NCI-H345 (cell line): Measurements from ENCODE around the gene CFAP65.

Source experiments
- DNase-seq: peaks from one replicate; lab custom pipeline; 2025; lab: John Stamatoyannopoulos, UW

The CFAP65 gene

GRCh38 chr2:218992703-218993344 is 48.5 kb downstream of the CFAP65 start:
- DNase-seq: no peak

GRCh38 chr2:218992196-218992595 is 49.1 kb downstream of the CFAP65 start:
- DNase-seq: no peak

DNA sequence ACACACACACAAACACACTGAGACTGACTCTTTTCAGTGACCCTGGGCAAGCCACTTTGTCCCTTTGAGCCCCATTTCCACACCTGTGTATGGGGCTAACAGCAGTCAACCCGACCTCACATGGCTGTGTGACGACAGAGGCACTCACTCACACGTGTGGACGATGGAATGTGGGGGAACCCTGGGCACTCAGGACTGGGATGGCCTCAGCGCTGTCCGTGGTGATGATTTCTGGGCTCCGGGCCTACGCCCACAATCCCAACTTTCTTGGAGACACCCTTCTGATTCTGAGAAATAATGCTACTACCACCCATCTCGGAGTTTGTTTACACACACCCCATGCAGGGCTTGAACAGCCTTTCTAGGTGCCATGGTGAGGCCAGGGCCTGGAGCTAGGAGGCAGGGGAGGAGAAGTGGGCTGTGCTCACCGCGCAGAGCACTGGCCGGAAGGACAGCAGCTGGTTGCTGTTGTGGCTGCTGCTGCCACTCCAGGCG is 49.6 kb downstream of the CFAP65 start:
- no peak for DNase-seq

DNA sequence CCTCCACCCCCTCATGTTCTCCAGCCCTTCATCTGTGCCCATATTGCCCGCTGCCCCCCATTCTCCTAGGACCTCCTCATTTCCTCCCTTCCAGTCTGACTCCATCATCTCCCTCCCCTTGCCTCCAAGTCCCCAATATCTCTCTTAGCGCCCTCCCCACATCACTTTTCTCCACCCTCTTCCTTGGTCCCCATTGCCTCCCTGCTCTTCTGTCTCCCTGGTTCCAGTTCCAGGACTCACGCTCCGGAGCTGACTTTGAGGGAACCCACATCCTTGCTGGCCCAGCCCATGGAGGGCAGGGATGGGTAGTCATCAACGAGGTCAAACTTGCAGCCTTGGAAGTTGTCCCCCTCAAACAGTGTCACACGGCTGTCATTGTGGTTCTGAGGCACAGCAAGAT is 50.7 kb downstream of the CFAP65 start:
- DNase-seq: no peak

DNA sequence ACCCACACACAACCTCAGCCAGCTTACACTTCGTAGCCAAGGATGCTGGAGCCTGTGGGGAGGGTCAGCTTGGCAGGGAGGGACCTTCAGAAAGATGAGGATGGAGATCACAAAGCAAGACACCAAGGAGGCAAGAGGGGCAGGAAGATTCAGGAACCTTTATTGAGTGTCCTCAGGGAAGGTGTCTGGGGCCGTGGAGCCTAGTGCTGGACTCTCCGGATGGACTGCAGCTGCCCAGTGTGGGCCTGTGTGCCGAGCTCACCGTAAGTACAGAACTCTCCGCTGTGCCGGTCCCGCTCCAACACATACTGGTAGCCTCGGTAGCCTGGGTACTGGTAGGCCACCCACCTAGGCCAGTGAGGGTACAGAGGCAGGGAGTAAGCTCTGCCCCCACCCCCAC is 51.3 kb downstream of the CFAP65 start:
- no peak for DNase-seq

GRCh38 chr2:218988650-218989049 is 52.7 kb downstream of the CFAP65 start:
- DNase-seq: no peak

GRCh38 chr2:218988164-218988563 is 53.2 kb downstream of the CFAP65 start:
- DNase-seq: no peak

DNA sequence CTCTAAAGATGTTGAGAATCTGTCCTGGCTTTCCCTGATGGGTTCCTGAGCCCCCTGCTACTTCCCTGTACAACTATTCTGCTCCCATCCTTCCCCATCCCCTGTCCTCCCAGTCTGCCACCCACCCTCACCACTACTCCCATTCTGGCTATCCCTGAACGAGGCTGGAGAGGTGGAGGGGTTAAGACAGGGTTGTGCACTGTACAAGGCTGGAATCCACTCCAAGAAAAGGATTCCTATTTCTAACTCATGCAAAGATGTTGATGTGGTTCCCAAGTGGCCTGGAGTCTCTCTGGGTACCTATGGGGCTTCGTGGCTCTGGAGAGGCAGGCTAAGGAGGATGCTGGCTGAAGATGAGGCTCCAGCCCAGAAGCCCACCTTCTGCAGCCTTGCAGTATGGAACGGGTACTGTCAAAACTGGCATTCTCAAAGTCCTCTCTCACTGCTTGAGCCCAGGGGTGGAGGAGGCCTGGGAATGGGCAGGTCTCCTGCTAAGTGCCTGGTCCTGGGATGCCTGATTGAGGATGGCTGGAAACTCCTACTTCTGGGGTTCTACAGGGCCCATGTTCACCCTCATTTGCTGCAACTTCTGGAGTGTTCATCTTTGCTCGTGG is 55.1 kb downstream of the CFAP65 start:
- no peak for DNase-seq

DNA sequence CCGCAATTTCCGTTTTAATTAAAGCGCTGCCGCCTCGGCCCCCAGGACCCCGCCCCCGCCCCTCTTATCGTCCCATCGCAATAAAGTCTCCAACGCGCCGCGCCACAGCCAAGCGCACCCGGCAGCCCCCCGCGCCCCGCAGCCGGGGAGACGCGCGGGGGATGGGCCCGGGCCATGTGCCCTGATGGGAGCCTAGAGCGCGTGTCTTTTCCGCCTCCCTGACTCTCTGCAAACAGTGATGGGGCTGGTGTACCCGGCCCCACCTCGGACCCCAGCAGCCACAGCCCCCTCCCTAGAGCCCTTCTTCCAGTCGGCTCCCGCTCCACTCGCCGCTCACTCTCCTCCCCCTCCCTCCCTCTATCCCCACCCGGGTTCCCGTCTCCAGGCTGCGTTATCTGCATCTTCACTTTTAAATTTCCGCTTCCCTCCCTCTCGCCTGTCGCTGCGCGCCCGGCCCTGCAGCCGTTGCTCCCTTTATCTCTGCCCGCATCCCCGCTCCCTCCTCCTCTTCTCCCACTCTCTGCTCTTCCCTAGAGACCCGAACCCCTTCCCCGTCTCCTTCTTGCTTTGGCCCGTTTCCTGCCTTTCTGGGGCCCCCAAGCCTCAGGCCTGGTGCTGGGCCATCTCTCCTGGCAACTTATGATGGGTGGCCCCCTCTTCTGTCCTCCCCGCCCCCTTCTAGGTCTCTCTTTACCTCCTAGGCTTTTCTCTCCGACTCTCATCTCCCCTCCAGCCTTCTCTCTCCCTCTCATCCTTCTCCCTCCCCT is 55.8 kb downstream of the CFAP65 start:
- DNase-seq: no peak

DNA sequence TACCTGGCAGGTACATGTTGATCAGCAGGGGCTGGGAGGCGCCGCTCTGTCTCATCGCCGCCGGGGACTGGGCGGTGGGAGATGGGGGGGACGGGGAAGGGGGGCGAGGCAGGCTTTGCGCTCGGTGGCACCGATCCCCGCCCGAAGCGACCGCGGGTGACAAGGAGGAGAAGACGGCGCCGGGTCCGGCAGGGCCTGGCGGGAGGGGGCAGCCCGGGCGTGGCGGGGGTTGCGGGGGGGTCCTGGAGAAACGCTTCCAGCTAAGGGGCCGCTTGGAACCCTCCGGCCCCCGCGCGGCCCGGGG is 56.3 kb downstream of the CFAP65 start, which contains the start of gene FEV:
Gene FEV, minus strand, starts transcription at position 164 of the 304 bp plus-strand sequence. Its CDS starts 109 bp downstream, at position 55.
- DNase-seq: no peak

DNA sequence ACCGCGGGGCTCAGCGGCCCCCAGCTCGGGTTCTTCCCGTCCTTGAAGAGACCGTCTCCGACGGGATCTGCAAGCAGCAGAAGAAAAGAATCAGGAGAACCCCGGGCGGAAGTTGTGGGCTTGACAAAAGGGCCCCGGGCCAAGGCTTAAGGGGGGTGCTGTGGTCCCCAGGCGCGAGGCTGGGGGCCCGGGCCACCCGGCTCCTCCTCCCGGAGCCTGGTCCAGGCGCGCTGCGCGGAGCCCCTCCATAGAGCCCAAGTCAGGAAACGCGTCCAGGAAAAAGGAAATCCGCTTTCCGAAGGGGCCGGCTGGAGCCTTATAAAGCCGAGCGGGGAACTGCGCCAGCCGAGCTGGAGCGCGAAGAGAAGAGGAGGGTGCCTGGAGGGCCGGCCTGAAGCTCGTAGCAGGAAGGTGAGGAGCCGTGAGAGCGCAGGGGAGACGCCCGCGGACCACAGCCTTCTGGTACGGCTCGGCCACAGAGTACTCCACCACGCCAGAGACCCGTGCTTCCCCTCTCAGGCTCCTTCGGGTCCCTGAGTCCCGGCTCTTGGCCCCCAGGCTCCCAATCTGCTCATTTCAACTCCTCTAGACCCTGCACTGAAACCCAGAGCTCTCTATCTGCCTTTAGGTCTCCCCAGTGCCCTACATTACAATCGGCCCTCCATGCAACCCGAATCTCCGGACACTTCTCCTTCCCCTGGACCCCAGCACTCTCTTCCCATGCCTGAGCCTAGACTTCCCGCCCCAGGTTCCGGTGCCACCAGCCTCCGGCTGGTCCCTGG is 56.9 kb downstream of the CFAP65 start:
- DNase-seq: no peak

- DNase-seq: no peak
These were observed 57.4 kb downstream of the CFAP65 start for GRCh38 chr2:218983934-218984238.

DNA sequence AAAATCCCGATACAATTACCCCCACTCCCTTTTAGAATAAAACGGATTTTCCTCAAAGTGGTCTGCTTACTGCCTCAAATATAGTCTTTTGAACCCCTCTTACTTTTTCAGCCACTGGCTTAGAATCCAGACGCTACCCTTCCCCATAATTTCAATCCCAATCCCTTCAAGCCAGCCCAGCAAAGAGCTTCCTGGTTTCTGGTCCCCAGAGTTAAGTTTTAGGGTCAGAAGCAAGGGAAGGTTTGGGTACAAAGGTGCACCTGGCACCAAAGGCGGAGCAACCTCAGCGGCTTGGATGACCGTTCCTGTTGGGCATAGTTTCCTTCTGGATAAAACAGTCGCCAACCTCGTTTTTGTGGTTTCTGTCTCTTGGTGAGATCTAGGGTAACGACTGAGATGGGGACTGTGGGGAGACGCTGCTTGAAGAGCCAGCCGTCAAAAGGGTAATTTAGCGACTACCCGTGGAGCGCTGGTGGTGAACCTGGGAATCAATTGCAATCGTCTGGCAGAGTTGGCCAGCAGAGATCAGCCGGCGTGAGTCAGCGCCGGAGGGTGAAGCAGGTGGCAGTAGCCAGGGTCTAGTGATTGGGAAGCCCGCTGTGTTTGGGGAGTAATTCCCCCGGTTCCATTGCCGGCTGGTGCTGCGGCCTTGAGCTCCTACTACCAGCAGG is 57.9 kb downstream of the CFAP65 start:
- DNase-seq: no peak

DNA sequence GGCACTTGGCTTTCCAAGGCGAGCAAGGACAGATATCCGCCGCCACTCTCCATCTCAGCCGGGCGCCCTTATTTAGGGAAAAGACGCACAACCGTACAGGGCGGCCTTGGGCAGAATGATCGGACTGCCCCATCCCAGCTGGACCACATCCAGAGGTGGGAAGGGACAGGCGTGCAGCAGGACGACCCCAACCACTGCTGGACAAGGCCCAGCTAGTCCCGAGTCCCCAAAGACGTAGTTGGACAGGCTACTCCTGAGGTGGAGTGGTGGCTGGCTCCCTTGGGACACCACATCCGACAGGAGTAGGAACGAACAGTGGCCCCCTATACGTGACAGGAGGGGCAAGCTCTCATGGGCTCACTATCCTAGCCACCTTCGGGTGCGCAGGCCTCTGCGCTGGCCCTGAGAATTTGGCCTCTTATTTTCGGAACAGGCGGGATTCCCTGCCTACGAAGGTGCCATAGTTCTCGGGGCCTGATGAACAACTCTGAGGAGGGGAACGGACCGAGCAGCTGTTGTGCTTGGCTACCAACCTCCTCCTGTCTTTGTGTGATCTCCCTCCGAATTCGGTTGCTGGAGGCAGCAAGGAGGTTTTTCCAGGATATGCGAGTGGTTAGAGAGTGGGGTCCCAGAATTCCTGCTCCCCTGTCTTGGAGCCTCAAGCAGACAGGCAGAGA is 58.6 kb downstream of the CFAP65 start:
- DNase-seq: no peak

GRCh38 chr2:218981881-218982585 is 59.3 kb downstream of the CFAP65 start:
- no peak for DNase-seq

- no peak for DNase-seq
These were observed 59.9 kb downstream of the CFAP65 start for GRCh38 chr2:218981390-218981880.

GRCh38 chr2:218980735-218981389 is 60.5 kb downstream of the CFAP65 start:
- DNase-seq: peak; percentile 12

DNA sequence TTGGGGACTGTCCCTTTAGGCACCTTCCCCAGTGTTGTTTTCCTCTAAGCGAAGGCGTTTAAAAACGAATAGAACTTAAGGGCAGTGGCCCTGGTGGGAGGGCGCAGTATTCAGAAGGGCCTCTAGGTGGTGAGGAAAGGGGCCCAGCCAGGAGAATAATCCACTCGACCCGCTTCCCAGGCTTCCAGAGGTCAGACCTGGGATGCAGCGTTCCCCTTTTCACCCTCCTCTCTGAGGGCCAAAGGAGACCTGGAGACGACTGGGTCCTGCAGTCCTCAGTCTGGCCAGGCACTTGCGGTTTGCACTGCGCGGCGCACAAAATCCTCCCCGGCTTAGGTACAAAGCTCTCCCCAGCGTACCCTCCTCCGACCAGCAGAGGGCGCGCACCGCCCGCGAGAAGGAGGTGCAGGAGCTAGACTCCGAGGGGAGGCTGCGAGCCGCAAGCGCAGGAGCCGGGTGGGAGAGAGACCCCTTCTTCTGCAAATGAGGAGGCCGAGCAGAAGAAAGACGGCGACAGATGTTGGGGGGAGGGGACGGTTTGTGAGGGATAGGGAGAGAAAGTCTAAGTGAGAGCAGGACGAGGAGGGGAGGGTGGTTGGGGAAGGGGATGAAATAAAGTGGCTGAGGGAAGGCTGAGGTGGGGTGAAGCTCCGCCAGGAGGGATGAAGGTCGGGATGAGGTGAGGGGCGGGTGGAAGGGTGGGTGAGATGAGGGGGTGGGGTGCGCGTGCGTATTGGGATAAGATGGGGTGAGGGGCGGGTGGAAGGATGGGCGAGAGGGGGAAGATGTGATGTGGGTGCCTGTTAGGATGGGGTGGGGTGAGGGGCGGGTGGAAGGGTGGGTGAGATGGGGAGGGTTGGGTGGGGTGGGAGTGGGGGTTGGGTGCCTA is 61.2 kb downstream of the CFAP65 start:
- peak; percentile 90 for DNase-seq
